ENCODE data around the gene TFF1.

TFF1 gene

GRCh38 chr21:42385619-42386018 is 19.3 kb upstream of the TFF1 start:
- Histone ChIP-seq H3K27ac (ENCODE audit: low read length) (no peak overlapping the region), H3K9me3 (ENCODE audit: insufficient read depth, low read length, severe bottlenecking) (peaks cover 13% of the 10 kb centered on the region), H4K20me1 (ENCODE audit: insufficient read depth, low read length) (no peaks in the 10 kb centered on the region), H3K4me3 (ENCODE audit: low read depth in 1 of 2, low read length in 2 of 2) (no peak overlapping the region), H3K9ac (ENCODE audit: low read depth, low read length) (no peak overlapping the region), H2AFZ (ENCODE audit: low read depth, low read length) (no peak overlapping the region), H3K27me3 (ENCODE audit: insufficient read depth, low read length, poor library complexity) (no peaks in the 10 kb centered on the region), H3K36me3 (ENCODE audit: insufficient read depth, low read length) (peaks cover 8% of the 10 kb centered on the region), H3K4me2 (ENCODE audit: insufficient read depth, low read length) (no peak overlapping the region), H3K79me2 (ENCODE audit: insufficient read depth, low read length) (no peaks in the 10 kb centered on the region), H3K4me1 (ENCODE audit: insufficient read depth, low read length) (peaks cover 11% of the 10 kb centered on the region)
- no peak for ATAC-seq (ENCODE audit: insufficient read depth, low read depth)
- TF ChIP-seq CTCF (IDR thresholded peaks at IDR 0.05; ENCODE audit: borderline replicate concordance, extremely low read depth, low read length, poor library complexity, severe bottlenecking) (no peak), EZH2 (IDR thresholded peaks at IDR 0.05; ENCODE audit: borderline replicate concordance, low read depth, low read length, severe bottlenecking) (no peak)
- DNase-seq, result no peak

- DNase-seq (peak; percentile 18), ATAC-seq (ENCODE audit: insufficient read depth, low read depth) (0 out of 3 replicates have a peak, but pooled peaks have one; percentile 36)
These were observed 18.7 kb upstream of the TFF1 start for GRCh38 chr21:42384989-42385388.

GRCh38 chr21:42384156-42384945 is 18.0 kb upstream of the TFF1 start:
- DNase-seq (no peak), ATAC-seq (ENCODE audit: insufficient read depth, low read depth) (peak; percentile 25; the same call in 1 of the 3 replicates)
- H3K27ac ChIP-seq (ENCODE audit: low read length), result peak overlapping the region; percentile 7; the same call in 1 of the 2 replicates
- no peak overlapping the region for H2AFZ ChIP-seq (ENCODE audit: low read depth, low read length)
- H4K20me1 ChIP-seq (ENCODE audit: insufficient read depth, low read length), result no peaks in the 10 kb centered on the region
- H3K79me2 ChIP-seq (ENCODE audit: insufficient read depth, low read length), result no peaks in the 10 kb centered on the region
- no peak overlapping the region for H3K4me3 ChIP-seq (ENCODE audit: low read depth in 1 of 2, low read length in 2 of 2)
- H3K9me3 ChIP-seq (ENCODE audit: insufficient read depth, low read length, severe bottlenecking), result peaks cover 13% of the 10 kb centered on the region
- H3K36me3 ChIP-seq (ENCODE audit: insufficient read depth, low read length), result peaks cover 8% of the 10 kb centered on the region
- TF ChIP-seq CTCF (IDR thresholded peaks at IDR 0.05; ENCODE audit: borderline replicate concordance, extremely low read depth, low read length, poor library complexity, severe bottlenecking) (peak; percentile 11), EZH2 (IDR thresholded peaks at IDR 0.05; ENCODE audit: borderline replicate concordance, low read depth, low read length, severe bottlenecking) (no peak)
- peaks cover 11% of the 10 kb centered on the region for H3K4me1 ChIP-seq (ENCODE audit: insufficient read depth, low read length)
- H3K27me3 ChIP-seq (ENCODE audit: insufficient read depth, low read length, poor library complexity), result no peaks in the 10 kb centered on the region
- no peak overlapping the region for H3K4me2 ChIP-seq (ENCODE audit: insufficient read depth, low read length)
- no peak overlapping the region for H3K9ac ChIP-seq (ENCODE audit: low read depth, low read length)

More at GRCh38 chr21:42384989-42385388, 18.7 kb upstream of the TFF1 start:
- peaks cover 13% of the 10 kb centered on the region for H3K9me3 ChIP-seq (ENCODE audit: insufficient read depth, low read length, severe bottlenecking)
- peaks cover 11% of the 10 kb centered on the region for H3K4me1 ChIP-seq (ENCODE audit: insufficient read depth, low read length)
- H3K9ac ChIP-seq (ENCODE audit: low read depth, low read length), result no peak overlapping the region
- TF ChIP-seq CTCF (IDR thresholded peaks at IDR 0.05; ENCODE audit: borderline replicate concordance, extremely low read depth, low read length, poor library complexity, severe bottlenecking) (no peak), EZH2 (IDR thresholded peaks at IDR 0.05; ENCODE audit: borderline replicate concordance, low read depth, low read length, severe bottlenecking) (no peak)
- H3K27ac ChIP-seq (ENCODE audit: low read length), result peak overlapping the region; percentile 2; the same call in 1 of the 2 replicates
- no peaks in the 10 kb centered on the region for H3K79me2 ChIP-seq (ENCODE audit: insufficient read depth, low read length)
- no peaks in the 10 kb centered on the region for H3K27me3 ChIP-seq (ENCODE audit: insufficient read depth, low read length, poor library complexity)
- H3K36me3 ChIP-seq (ENCODE audit: insufficient read depth, low read length), result peaks cover 8% of the 10 kb centered on the region
- no peak overlapping the region for H2AFZ ChIP-seq (ENCODE audit: low read depth, low read length)
- H3K4me2 ChIP-seq (ENCODE audit: insufficient read depth, low read length), result no peak overlapping the region
- H3K4me3 ChIP-seq (ENCODE audit: low read depth in 1 of 2, low read length in 2 of 2), result no peak overlapping the region
- H4K20me1 ChIP-seq (ENCODE audit: insufficient read depth, low read length), result no peaks in the 10 kb centered on the region
